ENCODE results near the gene KATNAL1. TPM values are rescaled to one million over a fixed set of nuclear protein-coding genes. Genes with fewer than 3 reads are reported as not detected.

Gene KATNAL1
- total and polyA plus RNA-seq, 10 of the 15 experiments (the other 5 are each of a cell fraction or from before 2014, with no cell fraction given): 6.5 to 18.7 (median 11.7) TPM

DNA sequence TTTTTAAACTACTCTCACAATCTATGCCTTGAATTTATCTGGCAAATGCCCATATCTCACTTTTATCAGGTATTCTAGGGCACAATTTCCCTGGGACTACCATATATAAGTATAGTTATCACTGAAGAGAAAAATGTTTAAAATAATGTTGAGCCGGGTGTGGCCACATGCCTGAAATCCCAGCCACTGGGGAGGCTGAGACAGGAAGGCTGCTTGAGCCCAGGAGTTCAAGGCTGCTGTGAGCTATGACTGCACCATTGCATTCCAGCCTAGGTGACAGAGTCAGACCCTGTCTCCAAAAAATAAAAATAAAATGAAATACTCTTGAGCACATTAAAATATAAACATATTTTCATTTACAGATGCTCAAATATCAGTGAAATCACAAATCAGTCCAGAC lies 4.1 kb downstream of the KATNAL1 start:
- H3K27ac ChIP-seq (ENCODE audit: control insufficient read depth, insufficient read depth): no peak overlapping the region

More for the DNA sequence above, 4.1 kb downstream of the KATNAL1 start:
- Histone ChIP-seq H2AFZ (ENCODE audit: control insufficient read depth, low read depth, low read length) (peak overlapping the region; percentile 11; the same call in 1 of the 2 replicates), H4K20me1 (ENCODE audit: control insufficient read depth, insufficient read depth) (no peaks in the 10 kb centered on the region), H3K9me3 (replicated peaks; ENCODE audit: control insufficient read depth, insufficient read depth, low read length) (no peaks in the 10 kb centered on the region), H3K4me2 (ENCODE audit: control insufficient read depth, insufficient read depth) (peak overlapping the region; percentile 44; the same call in 1 of the 2 replicates), H3K4me3 (no peak overlapping the region), H3K79me2 (ENCODE audit: control insufficient read depth, insufficient read depth, low read length) (peaks cover 35% of the 10 kb centered on the region), H3K36me3 (ENCODE audit: control insufficient read depth in 2 of 2, insufficient read depth in 2 of 2, low read length in 1 of 2) (no peaks in the 10 kb centered on the region), H3K9ac (ENCODE audit: control insufficient read depth, insufficient read depth, low read length) (no peak overlapping the region; the same call in 1 of the 2 replicates), H3K27me3 (replicated peaks in 1 of 2; ENCODE audit: control insufficient read depth in 2 of 2, insufficient read depth in 2 of 2, low read length in 1 of 2) (no peaks in the 10 kb centered on the region), H3K4me1 (ENCODE audit: control insufficient read depth, insufficient read depth, low read length) (peaks cover 12% of the 10 kb centered on the region)
- ChIA-PET POLR2A (interaction anchor here (0.6 to 0.7 kb wide), 2 partner anchors 63 to 139 kb away, joined by 3 read pairs; no protein-coding TSS in a partner anchor), RAD21 (ENCODE audit: unreplicated experiment) (interaction anchor here (0.8 to 3.2 kb wide), 7 partner anchors 27 to 170 kb away, joined by 3 to 16 read pairs (median 4); partner anchors contain the start of gene HMGB1), CTCF (interaction anchor here (0.7 to 3.5 kb wide), 7 partner anchors 12 to 717 kb away, joined by 3 to 22 read pairs (median 3); no protein-coding TSS in a partner anchor), SMC1A (ENCODE audit: uncharacterized antibody, unreplicated experiment) (interaction anchor here (0.6 to 3.0 kb wide), 14 partner anchors 9 to 429 kb away, joined by 3 to 10 read pairs (median 4); no protein-coding TSS in a partner anchor)
- no TSS peak for BruUV-seq (replicated peaks)
- ATAC-seq (no peak), DNase-seq (ENCODE audit: low read depth, low spot score) (no peak), FAIRE-seq (no peak)
- TF ChIP-seq SUZ12 (IDR thresholded peaks at IDR 0.05; ENCODE audit: unreplicated experiment): no peak
- no peak for TF ChIP-seq NBN (IDR thresholded peaks at IDR 0.05)
- no peak for TF ChIP-seq CEBPB (IDR thresholded peaks at IDR 0.05; ENCODE audit: borderline replicate concordance in 1 of 2, low read depth in 2 of 2, low read length in 2 of 2)
- no peak for TF ChIP-seq EZH2 (IDR thresholded peaks at IDR 0.05; ENCODE audit: borderline replicate concordance, control insufficient read depth, low read depth, low read length)
- no peak for TF ChIP-seq POLR2AphosphoS5 (IDR thresholded peaks at IDR 0.05; ENCODE audit: low read length)
- TF ChIP-seq RELB (IDR thresholded peaks at IDR 0.05; ENCODE audit: low read depth): no peak
- TF ChIP-seq FOXK2 (IDR thresholded peaks at IDR 0.05): no peak
- TF ChIP-seq, protein P1, sequence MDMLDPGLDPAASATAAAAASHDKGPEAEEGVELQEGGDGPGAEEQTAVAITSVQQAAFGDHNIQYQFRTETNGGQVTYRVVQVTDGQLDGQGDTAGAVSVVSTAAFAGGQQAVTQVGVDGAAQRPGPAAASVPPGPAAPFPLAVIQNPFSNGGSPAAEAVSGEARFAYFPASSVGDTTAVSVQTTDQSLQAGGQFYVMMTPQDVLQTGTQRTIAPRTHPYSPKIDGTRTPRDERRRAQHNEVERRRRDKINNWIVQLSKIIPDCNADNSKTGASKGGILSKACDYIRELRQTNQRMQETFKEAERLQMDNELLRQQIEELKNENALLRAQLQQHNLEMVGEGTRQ (IDR thresholded peaks at IDR 0.05; ENCODE audit: borderline replicate concordance, low read depth, low read length): no peak
- TF ChIP-seq, protein P2, sequence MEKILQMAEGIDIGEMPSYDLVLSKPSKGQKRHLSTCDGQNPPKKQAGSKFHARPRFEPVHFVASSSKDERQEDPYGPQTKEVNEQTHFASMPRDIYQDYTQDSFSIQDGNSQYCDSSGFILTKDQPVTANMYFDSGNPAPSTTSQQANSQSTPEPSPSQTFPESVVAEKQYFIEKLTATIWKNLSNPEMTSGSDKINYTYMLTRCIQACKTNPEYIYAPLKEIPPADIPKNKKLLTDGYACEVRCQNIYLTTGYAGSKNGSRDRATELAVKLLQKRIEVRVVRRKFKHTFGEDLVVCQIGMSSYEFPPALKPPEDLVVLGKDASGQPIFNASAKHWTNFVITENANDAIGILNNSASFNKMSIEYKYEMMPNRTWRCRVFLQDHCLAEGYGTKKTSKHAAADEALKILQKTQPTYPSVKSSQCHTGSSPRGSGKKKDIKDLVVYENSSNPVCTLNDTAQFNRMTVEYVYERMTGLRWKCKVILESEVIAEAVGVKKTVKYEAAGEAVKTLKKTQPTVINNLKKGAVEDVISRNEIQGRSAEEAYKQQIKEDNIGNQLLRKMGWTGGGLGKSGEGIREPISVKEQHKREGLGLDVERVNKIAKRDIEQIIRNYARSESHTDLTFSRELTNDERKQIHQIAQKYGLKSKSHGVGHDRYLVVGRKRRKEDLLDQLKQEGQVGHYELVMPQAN (conservative IDR thresholded peaks at IDR 0.05): no peak
- no peak for TF ChIP-seq SPI1 (IDR thresholded peaks at IDR 0.05; ENCODE audit: borderline replicate concordance, insufficient read depth, low read depth, low read length)
- no peak for TF ChIP-seq SIX5 (IDR thresholded peaks at IDR 0.05; ENCODE audit: low read depth, low read length, severe bottlenecking)
- no peak for TF ChIP-seq USF1 (IDR thresholded peaks at IDR 0.05; ENCODE audit: borderline replicate concordance, extremely low read length, insufficient read depth, low read depth, low read length)
- no peak for TF ChIP-seq IRF4 (IDR thresholded peaks at IDR 0.05; ENCODE audit: low read depth, low read length)
- TF ChIP-seq TAF1 (IDR thresholded peaks at IDR 0.05; ENCODE audit: borderline replicate concordance, low read depth, low read length): no peak
- TF ChIP-seq CBFB (IDR thresholded peaks at IDR 0.05; ENCODE audit: low read depth): no peak
- no peak for TF ChIP-seq MXI1 (IDR thresholded peaks at IDR 0.05; ENCODE audit: low read depth, low read length)
- TF ChIP-seq BRCA1 (IDR thresholded peaks at IDR 0.05; ENCODE audit: low read depth, low read length): no peak
- WGBS (ENCODE audit: insufficient coverage, insufficient replicate concordance, low lambda C conversion rate, missing lambda C conversion rate): 55% methylated on average over 1 of the region's 1 CpG
- intact Hi-C loops (cut with micrococcal nuclease; ENCODE audit: unreplicated experiment): no loop called here
- in situ Hi-C loops (cut with MboI): no loop called here
